Measurements from ENCODE around the gene TMEM63C.

DNA sequence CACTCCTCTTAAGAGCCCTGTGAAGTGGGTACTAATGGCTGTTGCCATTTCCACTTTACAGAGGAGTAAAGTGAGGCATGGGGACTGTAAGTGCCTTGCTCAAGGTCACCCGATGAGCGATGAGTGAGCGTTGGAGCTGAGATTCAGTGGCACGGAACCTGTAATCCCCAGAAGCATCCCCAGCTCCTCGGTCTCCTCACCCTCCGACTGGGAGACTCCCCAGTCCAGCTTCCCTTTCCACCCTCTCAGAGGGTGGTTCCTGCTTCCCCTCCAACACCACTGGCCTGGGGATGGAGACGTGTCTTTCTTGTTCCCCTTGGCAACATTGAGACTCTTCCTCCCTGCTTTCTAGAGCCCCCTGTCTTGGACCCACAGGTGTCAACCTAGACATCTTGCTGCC, 32.6 kb downstream of the TMEM63C start:
- no peak for TF ChIP-seq CTCF (IDR thresholded peaks at IDR 0.05; ENCODE audit: poor library complexity, severe bottlenecking)
- no peak for TF ChIP-seq RAD21 (conservative IDR thresholded peaks at IDR 0.05)
- no peak for TF ChIP-seq EZH2 (IDR thresholded peaks at IDR 0.05; ENCODE audit: borderline replicate concordance, insufficient read depth, low read length, poor library complexity, severe bottlenecking)
- TF ChIP-seq POLR2AphosphoS5 (IDR thresholded peaks at IDR 0.05), result no peak
- TF ChIP-seq EP300 (conservative IDR thresholded peaks at IDR 0.05; ENCODE audit: poor library complexity, severe bottlenecking), result no peak
- no peak for TF ChIP-seq SMC3 (conservative IDR thresholded peaks at IDR 0.05; ENCODE audit: poor library complexity)
- TF ChIP-seq TAF1 (IDR thresholded peaks at IDR 0.05; ENCODE audit: low read depth), result no peak

Data from neural cell (in vitro differentiated cells).